GM21723 (cell line): Measurements from ENCODE around the gene TLX2.

Experiments used
- ATAC-seq: cut with Tn5 transposase; IDR thresholded peaks from one replicate; pipeline ENCODE4 v1.9.1; 2021; ENCODE audit warnings: mild to moderate bottlenecking, moderate library complexity; ENCODE audit not compliant: unreplicated experiment

The TLX2 gene

DNA sequence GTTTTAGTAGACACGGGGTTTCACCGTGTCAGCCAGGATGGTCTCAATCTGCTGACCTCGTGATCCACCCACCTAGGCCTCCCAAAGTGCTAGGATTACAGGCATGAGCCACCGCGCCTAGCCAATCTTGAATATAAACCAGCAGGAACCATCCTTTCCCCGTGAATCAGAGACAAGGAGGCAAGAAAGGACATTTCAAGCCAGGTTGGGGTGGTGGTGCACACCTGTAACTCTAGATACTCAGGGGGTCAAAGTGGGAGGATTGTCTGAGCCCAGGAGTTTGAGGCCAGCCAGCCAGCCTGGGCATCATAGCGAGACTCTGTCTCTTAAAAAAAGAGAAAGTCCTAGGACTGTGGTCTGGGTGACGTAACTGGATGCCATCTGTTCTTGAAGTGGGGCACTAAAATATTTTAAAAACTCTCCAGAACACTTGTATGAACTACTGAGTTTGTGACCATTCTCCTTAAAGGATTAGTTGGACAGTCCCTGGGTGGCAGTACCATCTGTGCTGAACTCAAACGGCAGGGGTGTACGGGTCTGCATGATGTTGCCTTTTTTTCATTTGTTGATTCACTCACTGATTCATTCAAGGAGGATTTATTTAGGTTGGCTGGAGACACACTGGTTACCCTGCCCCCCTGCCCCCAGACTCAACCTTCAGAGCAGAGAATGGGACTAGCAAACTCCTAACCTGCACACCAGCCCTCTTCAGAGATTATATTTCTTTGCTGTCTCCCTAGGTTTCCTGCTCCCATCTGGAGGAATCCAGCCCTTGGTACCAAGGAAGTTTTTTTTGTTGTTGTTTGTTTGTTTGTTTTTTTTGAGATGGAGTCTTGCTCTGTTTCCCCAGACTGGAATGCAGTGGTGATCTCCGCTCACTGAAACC lies 2.9 kb upstream of the TLX2 start:
- ATAC-seq = no peak

DNA sequence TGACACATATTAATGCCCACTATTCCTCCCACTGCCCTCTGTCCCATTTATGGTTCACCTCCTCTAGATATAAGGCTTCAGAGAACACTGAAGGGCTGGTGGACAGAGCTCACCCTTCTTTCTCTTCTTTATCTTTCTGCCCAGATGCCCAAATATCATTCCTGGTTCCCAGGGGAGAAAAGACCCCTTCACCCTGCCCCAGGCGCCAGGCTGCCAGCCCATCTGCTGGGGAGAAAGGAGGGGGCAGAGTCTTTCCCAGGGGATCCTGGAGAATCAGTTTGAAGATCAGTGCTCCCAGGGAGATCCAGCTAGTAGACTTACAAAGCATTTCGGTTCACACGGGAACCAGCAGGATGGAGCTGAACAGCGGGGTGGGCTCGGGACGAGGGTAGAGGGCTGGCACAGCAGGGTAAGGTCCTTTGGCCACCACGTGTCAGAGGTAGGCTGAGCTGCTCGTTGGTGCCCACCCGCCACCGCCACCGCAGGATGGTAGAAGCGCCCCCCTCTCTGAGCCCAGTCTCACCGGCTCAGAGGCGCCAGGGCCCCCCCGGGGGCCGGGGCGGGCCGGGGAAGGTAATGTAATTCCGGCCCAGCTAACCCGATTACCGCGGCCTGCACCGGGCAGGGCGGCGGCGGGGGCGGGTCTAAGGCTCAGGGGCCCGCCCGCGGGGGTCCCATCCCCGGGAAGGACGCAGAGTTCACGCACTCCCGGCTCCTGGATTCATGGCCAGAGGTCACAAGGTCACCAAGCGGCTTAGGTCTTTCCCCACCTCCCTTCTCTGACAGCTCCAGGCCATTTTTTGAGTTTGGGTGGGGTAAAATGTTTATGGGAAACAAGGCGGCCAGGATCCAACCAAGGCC lies 1.3 kb upstream of the TLX2 start:
- ATAC-seq = no peak

DNA sequence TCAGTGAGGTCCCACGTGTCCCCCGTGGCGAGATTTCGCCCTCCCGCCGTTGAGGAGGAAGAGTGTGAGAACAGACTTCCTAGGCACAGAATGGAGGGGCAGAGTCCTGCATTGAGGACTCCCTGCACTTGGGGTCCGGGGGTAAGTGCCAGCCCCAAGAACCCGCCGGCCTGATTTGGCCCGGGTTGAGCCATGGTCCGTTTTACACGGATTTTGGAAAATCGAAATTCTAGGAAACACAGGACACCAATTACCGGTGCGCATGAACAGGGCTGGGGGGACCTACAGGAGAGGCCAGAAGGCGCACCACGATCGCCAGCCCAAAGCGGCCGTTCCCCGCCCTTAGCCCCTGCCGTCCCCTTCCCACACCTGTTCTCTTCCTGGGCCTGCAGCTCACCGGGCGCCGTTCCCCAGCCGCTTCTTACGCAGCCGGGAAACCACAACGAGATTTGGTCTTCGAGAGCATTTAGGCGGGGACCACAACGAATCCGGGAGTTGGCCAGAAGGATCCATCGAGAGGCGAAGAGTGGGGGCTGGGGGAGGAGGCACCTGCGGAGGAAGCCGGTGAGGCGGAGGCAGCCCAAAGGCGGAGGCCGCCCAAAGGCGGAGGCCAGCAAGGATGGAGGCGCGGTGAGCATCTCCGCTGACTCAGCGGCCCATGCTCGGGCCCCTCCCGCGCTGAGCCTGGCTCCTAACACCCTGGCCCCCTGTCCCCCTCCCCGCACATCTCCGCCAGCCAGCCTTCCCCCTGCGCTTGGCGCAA lies 464 bp upstream of the TLX2 start:
- no peak for ATAC-seq

DNA sequence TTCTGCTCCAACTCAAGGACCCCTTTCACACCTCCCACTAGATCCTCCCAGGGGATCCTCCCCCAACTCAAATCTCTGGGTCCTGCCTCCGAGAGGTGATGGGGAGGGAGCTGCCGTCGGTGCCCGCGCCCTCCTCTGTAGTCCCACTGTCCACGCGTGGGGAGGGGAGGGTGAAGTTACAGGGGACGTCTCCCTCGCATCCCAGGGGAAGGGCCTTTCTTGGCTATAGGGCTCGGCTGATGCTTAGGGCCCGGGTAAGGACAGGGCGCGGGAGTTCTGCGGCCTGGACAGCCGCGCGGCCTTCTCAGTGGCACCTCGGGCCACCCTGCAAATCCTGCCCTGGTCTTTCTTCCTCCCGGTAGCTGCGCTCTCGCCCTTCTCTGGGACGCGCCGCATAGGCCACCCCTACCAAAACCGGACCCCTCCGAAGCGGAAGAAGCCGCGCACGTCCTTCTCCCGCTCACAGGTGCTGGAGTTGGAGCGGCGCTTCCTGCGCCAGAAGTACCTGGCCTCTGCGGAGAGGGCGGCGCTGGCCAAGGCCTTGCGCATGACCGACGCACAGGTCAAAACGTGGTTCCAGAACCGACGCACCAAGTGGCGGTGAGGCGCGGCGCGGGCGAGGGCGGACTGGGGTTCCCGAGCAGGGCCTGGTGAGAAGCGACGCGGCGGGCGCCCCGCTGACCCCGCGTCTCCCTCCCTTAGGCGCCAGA lies 1.2 kb downstream of the TLX2 start:
- no peak for ATAC-seq

DNA sequence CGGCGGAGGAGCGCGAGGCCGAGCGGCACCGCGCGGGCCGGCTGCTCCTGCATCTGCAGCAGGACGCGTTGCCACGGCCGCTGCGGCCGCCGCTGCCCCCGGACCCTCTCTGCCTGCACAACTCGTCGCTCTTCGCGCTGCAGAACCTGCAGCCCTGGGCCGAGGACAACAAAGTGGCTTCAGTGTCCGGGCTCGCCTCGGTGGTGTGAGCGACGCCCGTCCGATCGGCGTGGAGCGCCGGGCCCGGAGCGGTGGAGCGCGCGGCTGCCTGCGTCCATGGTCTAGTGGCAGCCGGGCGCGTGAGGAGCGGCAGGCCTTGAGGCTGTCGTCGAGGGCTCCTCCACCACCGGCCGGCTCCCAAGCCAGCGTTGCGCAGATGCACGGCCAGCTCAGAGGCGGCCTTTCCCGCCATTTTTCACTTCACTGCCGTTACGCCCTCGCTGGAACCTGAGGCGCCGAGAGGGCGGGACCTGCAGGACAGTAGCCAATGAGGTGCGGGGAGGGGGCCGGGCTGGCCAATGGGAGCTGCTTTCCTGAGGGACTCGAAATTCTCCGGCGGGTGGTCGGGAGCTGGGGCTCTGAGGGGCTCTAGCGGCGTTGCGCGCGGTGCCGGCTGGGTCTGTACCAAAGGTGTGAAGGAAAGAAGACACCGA lies 1.9 kb downstream of the TLX2 start:
- peak; percentile 61 for ATAC-seq

DNA sequence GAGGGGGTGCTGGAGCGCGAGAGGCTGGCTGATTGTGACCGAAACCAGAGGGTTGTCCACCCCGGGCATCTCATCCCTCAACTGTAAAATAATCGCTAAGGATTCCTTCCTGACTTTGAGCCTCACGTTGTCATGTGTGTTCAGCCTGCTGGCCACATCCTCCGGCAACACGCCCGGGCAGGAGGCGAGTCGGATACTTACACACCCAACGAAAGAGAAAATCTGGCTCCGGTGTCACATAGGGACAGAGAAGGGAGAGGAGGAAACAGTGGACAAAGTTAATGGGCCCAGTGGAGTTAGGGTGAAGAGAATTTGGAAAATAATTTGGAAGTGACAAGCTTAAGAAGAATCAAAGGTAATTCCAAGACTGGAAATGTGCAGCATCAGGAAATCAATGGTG lies 2.4 kb downstream of the TLX2 start:
- ATAC-seq = no peak

DNA sequence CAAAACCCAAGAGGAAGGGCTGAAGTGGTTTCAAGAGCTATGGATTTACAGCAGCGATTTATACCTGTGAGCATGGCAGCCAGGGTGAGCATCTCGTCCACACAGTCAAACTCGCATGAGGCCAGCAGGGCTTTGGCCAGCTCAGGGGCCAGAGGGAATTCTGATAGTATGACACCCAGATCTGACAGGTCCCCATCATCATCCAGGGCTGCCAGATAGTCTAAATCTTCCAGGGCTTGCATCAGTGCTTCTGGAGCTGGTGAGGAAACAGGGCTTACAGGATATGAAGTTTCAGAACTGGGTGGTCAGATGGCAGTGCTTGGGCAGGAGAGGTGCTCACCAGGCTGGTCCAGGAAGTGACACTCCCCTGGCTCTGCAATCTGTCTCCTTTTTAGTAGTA lies 8.3 kb downstream of the TLX2 start:
- no peak for ATAC-seq

DNA sequence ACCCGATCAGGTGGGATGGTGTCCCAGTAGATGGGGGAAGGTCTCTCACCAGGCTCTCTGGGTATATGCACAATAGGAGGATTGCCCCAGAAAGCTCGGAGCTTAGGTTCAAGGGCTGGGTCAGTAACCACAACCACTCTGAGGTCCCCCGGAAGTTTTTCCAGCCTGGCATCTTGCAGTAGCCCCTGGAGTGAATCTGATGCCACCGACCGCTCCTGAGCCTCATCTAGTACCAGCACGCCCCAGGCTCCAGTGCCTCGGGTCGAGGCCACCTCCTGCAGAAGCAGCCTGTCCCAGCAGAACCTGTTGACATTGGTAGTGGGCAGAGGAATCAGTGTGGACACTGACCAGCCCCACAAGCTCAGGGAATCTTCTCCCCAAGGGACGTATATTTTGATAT lies 9.8 kb downstream of the TLX2 start:
- no peak for ATAC-seq

DNA sequence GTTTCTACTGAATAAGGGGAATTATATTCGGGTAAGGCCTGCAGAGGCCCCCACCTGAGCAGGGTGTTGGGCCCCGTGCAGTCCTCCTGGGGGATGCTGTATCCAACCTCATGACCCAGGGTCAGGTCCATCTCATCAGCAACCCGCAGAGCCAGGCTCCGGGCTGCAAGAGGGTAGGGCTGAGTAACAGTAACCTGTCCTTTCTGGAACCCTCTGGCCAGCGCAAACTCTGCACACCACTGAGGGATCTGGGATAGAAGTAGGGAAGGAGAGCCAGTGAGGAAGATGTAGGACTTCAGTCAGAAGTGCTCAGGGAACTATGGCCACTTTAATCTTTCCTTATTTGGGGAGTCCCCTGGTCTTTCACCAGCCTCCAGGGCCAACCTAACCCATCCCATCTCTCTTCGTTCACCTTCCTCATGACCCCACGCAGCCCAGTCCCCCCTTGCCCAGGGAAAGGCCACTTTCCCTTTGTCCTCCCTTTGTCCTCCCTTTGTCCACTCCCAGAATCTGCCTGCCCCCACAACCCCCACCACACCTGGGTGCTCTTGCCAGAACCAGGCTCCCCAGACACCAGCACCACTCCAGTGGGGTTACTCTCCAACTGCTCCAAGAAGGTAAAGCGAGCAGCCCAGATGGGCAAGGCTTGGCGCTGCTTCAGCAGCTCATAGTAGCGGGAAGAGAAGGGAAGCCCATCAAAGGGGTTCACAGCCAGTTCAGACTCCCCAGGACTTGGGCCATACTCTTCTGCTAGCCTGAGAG lies 10.9 kb downstream of the TLX2 start:
- ATAC-seq = no peak

DNA sequence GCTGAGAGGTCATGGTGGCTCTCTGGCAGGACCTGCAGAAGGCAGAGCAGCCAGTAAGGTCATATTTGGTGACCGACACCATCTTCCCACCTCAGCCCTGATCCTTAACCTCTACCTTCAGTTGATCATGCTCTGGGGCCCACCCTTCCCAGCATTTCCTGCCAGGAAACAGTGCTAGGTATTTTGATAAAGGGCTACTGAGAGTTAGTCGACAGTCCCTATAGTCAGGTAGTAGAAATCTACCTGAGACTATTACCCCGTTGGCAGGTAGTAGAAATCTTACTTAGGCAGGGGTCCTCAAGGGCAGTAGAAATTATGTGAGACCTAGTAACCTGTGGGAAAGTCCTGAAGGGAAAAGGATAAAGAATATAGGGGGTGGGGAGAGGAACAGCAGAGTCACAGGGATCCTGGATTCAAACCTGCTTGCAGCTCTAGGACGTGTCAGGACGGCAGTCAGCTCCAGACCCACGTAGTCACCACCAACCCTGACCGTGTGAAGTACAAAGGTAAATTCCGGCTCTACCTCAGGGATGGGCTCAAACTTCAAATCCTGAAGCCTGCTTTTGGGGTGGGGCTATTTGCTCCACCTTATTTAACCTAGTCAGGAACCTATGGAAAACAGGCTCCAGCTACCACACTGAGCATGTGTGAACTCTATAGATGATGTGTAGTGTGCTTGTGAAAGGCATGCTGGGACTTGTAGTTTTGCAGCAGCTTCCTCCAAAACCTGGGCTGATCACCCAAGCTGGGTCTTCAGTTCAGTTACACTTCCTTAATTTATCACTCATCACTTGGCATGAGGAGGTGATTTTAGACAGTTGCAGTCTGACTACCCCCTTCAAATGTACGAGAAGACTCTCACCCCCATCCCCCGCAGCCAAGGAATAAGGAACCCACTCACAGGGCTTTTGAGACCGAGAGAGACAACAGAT lies 11.7 kb downstream of the TLX2 start, which contains the start of gene DQX1:
Gene DQX1, minus strand, starts transcription at position 515 of the 932 bp plus-strand sequence. Its CDS starts 502 bp downstream, at position 13.
- ATAC-seq = no peak

DNA sequence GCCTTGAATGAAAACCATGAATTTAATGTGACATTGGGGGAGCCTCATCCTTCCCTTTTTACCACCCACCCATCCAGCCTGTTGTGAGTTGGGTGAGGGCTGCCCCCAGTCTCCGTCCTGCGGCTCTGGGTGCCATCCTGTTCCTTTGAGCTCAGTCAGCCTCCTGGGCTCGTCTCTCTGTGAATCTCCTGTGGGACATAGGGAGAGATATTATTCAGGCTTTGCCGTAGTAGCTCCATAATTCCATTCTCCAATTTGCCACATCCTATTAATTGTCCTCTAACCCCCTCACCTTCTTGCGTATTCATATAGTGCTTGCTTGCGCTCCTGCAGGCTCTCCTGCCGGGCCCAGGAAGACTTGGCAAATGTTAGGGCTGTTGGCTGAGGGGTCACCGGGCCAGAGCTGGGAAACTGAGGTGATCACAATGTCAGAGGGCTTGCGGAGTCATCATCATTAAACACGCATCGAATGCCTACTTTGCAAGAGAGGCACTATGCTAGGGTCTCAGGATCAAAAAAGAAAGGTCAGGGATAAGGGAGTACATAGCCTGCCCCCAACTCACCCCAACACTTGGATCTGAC lies 12.5 kb downstream of the TLX2 start:
- ATAC-seq = no peak

DNA sequence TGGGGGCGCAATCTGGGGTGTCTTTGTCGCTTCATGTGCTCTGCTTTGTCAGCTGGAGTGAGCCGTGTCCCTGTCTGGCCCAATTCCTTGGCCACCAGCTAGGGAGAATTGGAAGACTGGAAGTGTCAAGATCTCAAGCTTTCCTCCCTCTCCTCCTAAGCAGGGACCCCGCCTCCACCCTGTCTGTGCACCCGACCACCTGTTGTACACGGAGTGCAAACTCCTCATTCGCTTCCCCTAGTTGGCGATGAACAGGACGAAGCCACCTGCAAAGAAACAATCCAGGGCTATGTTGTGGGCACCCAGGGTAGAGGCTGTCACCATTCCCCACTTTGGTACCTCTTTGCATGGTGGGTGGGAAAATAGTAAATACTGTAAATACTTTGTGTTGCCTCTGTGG lies 13.5 kb downstream of the TLX2 start:
- no peak for ATAC-seq

DNA sequence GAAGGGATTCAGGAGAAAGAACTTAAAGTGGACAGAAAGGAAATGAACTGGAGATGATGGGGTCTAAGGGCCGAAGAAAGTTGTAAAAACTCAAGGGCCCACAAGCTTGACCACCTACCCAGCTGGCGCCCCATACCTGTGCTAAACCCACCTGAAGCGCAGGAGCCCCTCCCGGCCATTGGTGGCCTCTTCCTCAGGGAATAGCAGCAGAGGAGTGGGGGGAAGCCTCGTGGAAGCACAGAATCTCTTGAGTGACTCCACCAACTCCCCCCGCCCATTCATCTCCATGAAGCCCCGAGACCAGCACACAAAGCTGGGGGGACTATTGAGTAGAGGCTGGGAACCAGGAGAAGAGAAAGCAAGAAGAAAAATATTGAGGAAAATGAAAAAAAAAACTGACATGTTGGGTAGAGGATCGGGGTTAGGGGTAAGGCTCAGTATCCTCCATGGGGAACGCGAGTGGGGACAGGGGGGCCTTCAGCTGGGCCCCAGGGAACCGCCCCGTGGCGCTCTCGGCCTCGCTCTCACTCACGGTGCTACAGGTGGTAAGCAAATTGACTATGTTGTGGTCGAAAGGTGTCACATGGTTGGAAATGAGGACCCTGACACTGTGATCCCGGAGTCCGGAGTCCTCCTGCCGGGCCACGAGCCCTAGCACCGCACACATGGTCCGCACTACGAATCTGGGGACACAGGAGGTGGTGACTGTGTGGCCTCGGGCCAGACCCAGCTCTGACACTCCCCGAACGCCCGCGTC lies 14.5 kb downstream of the TLX2 start:
- peak; percentile 11 for ATAC-seq

DNA sequence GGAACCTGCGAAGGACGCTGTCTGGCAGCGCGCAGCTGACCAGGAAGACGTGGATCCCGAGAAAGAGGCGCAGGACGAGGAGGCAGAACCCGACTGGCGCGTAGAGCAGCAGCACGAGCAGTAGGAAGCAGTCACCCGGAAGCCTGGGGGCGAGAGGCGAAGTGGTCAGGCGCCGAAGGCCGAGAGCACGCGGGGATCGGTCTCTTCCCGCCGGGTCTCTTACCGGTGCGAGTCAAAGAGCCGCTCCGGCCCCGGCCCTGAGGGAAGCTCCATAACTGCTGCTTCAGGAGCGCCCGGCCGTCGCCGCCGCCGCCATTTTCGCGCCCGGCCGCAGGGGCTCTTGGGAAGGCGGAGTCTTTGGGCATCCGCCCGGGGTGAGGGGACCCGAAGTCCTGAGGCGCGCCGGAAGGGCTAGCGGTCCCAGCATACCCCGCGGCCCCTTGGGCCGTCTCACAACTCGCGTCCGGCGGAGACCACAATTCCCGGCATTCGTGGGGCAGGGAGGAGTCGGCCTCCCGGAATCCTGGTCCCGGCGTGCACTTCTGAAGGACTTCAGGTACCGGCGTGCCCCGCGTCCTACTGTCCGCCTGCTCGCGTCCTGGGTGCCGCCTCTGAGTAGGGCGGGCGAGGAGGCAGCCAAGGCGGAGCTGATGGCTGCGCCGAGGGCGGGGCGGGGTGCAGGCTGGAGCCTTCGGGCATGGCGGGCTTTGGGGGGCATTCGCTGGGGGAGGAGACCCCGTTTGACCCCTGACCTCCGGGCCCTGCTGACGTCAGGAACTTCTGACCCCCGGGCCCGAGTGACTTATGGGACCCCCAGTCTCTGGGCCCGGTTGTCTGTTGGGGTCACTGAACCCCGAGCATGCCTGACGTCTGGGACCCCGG lies 15.3 kb downstream of the TLX2 start, which contains the start of the genes AUP1 and HTRA2:
Gene AUP1, minus strand, starts transcription at position 350 of the 882 bp plus-strand sequence. Its CDS starts 77 bp downstream, at position 273.
Gene HTRA2, plus strand, starts transcription at position 577 of the 882 bp plus-strand sequence. Its CDS starts 74 bp downstream, at position 651.
- ATAC-seq = peak; percentile 81

DNA sequence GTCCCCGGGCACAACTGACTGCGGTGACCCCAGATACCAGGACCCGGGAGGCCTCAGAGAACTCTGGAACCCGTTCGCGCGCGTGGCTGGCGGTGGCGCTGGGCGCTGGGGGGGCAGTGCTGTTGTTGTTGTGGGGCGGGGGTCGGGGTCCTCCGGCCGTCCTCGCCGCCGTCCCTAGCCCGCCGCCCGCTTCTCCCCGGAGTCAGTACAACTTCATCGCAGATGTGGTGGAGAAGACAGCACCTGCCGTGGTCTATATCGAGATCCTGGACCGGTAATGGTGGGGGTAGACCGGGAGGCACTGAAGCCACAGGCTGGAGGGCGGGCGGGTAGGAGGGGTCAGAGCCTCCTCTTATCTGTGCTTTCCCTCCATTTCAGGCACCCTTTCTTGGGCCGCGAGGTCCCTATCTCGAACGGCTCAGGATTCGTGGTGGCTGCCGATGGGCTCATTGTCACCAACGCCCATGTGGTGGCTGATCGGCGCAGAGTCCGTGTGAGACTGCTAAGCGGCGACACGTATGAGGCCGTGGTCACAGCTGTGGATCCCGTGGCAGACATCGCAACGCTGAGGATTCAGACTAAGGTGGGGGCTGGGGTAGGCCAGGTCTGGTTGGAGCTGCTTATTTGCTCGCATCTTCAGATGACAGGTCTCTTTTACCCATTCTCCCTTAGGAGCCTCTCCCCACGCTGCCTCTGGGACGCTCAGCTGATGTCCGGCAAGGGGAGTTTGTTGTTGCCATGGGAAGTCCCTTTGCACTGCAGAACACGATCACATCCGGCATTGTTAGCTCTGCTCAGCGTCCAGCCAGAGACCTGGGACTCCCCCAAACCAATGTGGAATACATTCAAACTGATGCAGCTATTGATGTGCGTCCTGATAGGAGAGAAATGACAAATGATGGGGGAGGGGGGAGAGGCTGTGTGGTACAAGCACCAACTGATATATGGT lies 16.3 kb downstream of the TLX2 start:
- ATAC-seq = peak; percentile 29
